HG02970 (cell line): ENCODE results near the gene OGFOD1.

Source experiments
- ATAC-seq: cut with Tn5 transposase; IDR thresholded peaks from one replicate; pipeline ENCODE4 v1.9.1; 2021; ENCODE audit warnings: mild to moderate bottlenecking, moderate library complexity, moderate number of reproducible peaks; ENCODE audit not compliant: unreplicated experiment, low FRiP score

OGFOD1 gene

DNA sequence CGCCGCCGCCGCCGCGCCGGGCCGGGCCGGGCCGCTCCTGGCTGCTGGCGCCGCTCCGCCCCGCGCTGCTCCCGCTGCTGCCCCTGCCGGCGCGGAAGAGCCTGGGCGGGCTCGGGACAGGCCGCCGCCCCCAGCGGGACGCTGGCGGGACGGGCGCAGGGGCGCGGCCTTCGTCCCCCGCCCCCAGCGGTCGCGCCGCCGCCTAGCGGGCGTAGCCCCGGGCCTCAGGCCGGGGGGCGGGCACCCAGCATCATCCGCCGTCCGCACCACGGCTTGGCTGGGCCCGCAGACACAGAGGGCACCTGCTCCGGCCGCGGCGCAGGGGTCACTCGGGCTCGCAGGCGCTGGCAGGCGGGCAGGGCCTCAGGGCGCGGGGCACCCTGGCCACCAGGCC is 25.9 kb upstream of the OGFOD1 start, which contains the start of gene AMFR:
Gene AMFR (minus strand): TSS at position 107 of the 394 bp plus-strand sequence. CDS start 218 bp downstream, outside the sequence.
- ATAC-seq = peak; percentile 76

DNA sequence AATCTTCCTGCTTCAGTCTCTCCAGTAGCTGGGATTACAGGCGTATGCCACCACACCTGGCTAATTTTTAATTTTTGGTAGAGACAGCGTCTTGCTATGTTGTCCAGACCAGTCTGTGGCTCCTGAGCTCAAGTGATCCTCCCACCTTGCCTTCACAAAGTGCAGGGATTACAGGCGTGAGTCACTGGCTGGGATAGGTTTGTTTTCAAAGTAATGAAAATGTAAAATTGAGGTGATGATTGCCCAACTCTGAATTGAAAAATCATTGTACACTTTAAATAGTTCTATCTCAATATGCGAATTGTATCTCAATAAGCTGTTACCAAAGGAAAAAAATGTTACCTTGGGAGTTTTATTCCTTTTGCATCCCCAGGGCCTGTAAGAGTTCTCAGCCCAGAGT is 24.8 kb upstream of the OGFOD1 start:
- ATAC-seq = no peak

DNA sequence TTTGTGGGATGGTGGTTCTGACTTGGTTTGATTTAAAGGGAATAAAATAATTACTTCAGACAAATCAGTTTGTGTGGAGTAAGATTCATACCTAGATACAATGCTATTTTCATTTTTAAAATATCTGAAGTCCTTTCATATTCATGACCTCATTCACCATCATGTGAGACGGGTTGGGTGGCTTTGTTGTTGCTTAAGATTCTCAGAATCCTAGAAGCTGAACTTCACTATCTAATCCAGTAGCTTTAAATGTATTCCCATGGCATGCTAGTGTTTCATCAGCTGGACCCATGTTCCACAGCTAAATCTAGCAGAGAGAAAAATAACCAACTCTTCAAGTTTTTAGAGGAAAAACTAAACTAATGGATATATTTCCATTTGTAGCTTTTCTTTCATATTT is 23.3 kb upstream of the OGFOD1 start:
- ATAC-seq = no peak

DNA sequence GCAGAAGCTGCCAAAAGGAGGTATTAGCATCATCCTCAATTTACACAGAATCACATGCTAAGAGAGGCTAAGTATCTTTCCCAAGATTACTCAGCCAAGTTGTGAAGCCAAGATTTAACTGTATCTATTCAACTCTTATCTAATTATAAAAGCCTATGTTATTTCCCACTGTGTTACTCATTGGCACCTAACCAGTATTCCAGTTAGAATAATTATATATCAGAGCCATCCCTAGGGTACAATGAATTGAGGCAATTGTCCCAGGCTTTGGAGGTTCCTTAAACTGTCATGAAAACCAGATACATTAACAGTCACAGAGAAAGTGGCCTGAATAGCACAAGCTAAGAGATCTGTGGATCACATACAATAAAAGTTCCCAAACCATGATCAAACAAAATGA is 15.1 kb upstream of the OGFOD1 start:
- ATAC-seq = no peak

DNA sequence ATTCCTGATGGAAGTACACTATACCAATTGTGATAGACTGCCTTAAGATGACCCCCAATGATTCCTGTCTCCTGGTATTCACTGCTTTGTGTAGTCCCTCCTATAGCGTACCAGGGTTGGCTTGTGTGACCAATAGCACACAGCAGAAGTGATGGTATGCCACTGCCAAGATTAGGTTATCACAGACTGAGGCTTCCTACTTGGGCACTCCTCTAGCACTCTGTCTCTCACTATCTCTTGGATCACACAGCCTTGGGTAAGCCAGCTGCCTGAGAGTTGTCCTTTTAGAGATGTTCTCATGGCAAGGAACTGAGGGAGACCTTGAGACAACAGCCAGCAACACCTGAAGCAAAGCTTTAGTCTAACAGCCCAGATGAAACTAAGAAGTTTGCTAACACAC is 13.3 kb upstream of the OGFOD1 start:
- no peak for ATAC-seq

DNA sequence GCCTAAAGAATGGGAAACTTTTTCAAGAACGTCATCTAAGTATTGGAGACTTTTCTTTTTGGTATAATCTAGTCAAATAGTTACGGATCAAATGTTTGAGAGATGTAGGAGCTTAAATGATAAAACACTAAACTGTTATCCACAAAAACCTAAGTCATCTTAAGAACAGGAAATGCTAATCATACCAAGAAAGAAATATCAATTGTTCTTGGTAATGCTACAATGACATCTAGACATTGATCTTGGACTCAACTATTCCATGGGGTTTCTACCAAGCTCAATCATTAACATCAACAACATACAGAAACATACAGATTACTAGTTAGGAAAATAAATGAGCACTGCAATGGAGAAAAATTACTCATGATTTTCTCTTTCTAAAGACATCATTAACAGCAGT is 4.1 kb upstream of the OGFOD1 start:
- ATAC-seq = no peak

DNA sequence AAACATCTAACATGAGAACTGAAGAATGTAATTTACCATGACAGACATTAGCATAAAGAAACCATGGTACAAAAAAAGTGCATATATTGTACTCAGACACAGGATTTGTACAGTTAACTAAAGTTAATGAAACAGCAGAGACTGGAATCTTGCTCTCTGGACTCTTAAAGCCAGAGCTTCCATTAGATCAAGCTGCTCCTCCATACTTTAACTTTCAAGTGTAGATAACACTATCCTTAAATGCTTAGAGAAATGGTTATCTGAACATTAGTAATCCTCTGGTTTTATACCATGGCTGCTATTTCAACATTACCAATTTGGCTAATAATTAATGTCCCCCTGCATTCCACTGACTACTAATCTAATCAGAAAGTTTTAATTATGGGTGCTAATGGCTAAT is 3.3 kb upstream of the OGFOD1 start:
- no peak for ATAC-seq

DNA sequence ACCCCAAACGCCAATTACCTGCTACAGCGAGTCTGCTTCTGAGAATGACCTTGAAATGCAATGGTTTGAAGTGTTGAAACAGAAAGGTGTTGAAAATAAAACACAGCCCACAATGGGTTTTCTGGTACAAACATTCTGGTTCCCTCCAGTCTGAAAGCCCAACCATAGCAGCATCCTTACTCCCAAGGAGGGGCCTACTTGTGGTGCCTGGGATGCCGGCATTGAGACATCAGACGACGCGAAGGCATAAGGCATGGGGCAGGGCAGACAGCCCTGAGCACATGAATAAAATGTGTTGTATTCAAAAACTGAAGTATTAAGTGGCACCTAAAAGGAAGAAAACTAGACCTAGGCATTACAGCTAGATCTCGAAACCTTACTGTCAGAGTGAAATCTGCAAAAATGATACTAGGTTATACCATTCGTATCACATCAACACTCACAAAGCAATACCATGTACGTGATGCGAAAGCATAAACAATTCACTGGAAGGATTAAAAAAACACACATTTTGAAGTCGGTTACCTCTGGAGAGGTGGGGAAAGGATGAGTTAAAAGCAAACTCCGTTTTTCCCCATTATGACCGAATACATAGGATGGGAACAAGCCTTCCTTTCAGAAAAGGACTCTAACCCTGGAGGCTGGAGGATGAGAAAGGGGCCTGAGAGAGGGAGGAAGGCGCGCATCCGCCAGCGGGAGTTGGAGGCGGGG is 924 bp upstream of the OGFOD1 start:
- ATAC-seq = no peak

DNA sequence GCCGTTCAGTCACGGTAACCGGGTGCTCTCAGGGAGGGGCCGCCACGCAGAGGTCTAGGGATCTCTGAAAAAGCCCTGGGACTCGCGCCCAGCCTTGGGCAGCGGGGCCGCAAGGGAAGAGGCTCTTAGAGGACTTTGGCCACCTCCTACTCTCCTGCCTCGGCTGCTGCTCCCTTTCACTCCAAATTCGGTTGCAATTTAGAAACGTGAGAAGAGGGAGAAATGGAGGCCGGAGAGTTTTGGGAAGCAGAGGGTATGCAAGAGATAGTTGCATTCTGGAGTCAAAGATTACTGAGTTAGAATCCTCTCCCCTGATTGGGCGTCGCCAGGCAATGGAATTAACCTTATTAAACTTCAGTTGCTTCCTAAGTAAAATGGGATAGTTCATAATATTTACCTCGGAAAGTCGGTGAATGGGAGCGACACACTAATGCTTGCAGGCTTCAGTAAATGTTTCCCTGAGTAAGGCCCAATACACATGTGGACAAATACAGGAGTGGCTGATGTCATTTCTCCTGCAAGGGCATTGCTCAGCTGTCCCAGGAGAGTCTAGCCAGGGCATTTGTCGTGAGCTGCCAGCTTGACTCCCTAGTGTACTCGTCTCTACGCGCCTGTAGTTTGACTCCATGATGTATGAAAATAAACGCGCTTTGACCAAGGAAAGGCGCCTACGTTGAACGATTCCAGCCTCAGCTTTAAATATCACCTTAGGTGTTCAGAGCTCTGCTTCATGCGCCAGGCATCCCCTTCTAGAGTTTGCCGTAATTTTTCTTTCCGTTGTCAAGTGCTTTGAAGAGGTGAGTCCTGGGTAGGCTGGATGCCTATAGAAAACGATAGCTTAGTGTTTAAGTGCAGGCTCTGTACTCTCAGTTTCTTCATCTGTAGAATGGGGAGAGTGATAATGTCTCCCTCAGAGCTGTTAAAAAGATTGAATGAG is 667 bp downstream of the OGFOD1 start:
- ATAC-seq = peak; percentile 21

DNA sequence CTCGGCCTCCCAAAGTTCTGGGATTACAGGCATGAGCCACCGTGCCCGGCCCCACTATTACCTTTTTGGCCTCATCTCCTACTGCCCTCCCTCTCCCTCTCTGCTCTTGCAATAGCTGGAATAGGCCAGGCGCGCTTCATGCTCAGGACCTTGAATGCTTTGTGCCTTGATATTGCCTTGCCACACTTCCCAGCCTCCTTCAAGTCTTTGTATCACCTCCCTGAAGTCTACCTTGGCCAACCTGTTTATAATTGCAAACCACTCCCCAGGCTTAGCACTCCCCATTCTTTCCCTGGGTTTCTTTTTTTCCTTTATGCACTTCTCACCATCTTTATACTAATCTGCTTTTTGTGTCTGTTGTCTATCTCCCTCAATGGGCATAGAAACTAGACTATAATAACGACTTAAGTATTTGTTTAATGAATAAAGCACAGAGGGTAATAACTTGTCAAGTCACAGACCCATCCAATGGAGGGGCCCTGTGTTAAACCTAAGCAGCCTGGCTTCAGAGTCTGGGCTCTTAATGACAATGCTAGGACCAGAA is 6.6 kb downstream of the OGFOD1 start:
- no peak for ATAC-seq

DNA sequence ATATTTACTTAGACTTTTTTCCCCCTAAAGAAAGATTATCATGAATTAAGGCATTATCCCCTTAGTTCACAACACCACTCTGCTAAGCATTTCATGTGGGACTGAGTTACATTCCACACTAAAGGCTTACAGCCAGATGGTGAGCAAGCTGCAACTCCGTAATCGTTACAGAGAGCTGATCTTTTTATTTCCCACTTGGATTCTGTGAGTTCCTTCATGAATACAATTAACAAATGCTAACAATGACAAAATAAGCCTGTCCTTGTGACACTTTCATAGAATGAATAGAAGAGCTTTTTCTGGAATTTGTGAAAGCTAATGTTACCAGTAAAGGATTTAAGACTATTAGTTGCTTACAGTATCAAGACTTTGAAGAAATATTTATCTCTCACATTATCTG is 8.7 kb downstream of the OGFOD1 start:
- no peak for ATAC-seq

DNA sequence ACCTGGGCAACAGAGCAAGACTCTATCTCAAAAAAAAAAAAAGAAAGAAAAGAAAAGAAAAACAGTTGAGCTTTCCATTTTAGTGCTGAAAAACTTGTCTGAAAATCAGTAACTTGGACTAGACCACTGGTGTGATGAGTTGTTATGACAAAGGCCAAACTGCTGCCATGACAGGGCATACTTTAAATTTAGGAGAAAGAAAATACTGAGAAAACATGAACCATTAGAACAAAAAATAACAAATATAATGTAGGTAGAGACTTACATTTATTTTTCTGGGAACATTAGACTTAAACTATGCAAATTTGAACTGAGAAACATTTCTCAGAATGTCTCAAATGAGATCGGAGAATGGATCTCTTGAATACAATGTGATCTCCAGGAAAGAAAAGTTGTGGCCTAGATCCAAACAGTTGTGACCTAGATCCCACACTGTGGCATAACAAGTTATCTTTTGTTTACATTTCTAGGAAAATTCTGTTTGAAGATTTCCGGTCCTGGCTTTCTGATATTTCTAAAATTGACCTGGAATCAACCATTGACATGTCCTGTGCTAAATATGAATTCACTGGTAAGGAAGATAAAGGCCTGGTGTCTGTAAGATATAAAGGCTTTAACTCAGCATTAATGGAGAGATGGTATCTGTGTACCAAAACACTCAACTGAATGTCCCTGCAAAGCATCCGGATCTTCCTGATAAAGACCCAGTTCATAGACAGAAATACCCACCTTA is 10.9 kb downstream of the OGFOD1 start:
- ATAC-seq = no peak

DNA sequence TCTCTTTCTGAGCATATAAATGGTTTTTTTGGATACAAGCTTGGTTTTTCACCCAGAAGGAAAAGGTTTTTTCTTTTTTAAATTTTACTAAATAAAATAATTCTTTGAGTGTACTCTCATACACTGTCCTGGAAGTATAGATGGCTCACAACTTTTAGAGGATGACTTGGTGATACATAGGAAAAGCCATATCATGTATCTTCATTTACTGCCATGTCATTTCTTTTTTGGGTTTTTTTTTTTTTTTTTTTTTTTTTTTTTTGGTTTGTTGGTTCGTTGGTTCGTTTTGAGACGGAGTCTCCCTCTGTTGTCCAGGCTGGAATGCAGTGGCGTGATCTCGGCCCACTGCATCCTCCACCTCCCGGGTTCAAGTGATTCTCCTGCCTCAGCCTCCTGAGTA is 11.8 kb downstream of the OGFOD1 start:
- no peak for ATAC-seq

DNA sequence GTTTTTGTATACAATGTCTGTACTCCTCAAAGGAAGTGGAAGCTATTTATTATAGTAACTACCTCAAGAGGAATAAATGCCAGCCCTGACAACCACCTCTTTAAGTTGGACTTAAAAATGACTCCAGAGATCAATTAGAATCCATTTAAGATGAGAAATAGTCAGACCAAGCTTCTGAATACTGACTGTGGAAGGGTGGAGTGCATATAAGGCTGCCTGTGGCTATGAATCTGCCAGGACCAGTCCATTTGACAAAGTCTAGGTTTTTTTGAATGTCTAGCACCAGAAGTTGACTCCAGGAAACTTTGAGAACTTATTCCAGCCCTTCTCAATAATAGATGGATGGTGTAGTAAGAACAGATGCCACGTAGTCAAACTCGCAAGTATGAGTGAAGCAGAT is 15.0 kb downstream of the OGFOD1 start:
- no peak for ATAC-seq

DNA sequence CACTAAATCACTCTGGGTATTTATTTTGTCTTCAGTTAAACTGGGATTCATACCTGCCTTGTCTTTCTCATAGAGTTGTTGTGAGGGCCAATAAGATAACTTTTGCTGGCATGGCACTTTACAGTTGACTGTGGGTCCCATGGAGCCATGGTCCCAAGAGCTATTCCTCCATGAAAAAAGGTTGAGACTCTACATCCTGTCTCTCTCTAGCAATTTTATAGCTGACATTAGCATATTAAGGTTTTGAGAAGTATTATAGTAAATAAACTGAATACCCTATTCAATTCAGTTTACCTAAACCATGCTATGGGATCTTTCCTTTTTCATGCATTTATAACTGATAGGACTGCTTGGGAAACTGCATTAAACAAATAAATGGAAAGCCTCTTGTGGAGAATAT is 17.4 kb downstream of the OGFOD1 start:
- no peak for ATAC-seq

DNA sequence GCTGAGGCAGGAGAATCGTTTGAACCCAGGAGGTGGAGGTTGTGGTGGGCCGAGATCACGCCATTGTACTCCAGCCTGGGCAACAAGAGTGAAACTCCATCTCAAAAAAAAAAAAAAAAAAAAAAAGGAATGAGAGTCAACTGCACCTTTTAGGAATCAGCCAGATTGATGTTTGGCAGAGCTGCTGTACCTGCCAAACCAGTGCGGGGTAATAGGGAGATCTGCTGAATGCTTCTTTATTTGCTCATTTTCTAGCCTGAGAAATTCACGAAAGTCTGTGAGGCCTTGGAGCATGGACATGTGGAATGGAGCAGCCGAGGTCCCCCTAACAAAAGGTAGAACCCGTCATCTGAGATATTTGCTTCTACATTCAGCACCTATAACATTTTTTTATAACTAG is 18.4 kb downstream of the OGFOD1 start:
- no peak for ATAC-seq

DNA sequence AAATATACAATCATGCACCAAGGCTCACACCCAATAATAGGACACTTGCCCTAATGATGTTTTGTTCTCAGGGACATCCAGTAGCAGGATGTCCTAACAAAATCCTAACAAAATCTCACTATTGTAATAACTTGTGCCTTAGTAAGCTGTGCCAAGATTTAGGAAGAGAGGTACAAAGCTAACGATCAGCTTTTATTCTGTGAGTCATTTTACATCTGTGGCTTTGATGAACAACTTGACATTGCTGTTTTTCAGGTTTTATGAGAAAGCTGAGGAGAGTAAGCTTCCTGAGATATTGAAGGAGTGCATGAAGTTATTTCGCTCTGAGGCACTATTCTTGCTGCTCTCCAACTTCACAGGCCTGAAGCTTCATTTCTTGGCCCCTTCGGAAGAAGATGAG is 18.9 kb downstream of the OGFOD1 start:
- no peak for ATAC-seq

DNA sequence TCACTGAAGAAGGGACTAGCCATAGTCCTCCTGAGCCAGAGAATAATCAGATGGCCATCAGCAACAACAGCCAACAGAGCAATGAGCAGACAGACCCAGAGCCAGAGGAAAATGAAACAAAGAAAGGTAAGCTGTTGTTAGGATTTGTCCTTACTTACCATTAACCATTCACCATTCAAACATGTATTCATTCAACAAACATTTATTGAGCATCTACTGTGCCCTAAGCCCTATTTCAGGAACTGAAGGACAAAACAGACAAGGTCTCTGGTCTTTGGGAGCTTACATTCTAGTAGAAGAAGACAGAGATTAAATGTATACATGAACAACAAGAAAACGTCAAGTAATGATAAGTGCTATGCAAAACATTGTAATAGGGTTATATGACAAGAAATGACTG is 19.3 kb downstream of the OGFOD1 start:
- ATAC-seq = no peak

DNA sequence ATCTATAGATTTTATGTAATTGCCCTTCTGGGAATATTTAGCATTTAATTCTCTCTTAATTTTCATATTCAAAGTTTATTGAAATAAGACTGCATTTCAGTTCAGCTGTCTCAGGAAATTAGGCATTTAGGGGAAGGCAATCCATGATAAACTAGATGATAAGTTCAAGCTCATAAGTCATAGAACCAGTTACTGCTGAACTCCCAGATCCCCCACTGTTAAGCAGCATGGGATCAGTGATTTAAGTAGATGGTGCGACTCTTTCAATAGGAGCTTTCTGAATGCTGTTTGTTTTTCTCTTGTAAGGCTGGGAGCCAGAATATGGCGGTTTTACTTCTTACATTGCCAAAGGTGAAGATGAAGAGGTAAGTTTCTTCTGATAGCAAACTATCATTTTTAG is 23.8 kb downstream of the OGFOD1 start:
- ATAC-seq = no peak

DNA sequence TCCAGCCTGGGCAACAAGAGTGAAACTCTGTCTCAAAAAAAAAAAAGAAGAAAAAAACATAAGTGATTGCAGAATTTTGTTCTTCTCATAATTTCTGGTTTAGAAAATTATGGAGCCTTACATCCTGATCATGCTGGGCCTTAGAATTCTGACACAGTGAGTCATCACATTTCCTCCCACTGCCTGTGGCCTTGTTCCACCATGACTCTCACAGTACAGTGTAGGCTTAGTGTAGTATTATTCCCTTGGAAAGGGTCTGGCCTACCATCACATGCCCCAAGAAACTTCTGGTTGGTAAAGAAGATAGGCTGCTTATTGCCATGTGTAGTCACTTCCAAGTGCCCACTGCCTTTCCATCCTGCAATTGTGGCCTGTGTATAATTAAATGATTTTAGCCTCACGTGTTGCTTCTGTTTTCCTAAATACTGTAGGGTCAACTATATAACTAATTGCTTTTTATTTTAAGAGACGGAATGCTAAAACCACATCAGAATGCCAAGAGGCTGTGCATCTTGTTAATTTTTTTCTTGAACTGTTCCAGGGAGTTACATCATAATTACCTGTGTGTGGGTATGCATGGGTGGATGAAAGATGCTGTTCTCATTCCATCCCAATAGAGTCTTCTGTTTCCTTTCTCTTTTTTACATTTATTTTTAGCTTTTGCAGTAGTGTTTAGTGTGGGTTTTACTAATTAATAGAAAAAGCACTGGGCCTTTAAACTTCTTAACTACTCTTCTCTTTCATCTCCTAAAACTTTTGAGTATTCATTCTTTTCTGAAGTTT is 25.9 kb downstream of the OGFOD1 start:
- no peak for ATAC-seq
